ENCODE data around the gene DSCAM.

DNA sequence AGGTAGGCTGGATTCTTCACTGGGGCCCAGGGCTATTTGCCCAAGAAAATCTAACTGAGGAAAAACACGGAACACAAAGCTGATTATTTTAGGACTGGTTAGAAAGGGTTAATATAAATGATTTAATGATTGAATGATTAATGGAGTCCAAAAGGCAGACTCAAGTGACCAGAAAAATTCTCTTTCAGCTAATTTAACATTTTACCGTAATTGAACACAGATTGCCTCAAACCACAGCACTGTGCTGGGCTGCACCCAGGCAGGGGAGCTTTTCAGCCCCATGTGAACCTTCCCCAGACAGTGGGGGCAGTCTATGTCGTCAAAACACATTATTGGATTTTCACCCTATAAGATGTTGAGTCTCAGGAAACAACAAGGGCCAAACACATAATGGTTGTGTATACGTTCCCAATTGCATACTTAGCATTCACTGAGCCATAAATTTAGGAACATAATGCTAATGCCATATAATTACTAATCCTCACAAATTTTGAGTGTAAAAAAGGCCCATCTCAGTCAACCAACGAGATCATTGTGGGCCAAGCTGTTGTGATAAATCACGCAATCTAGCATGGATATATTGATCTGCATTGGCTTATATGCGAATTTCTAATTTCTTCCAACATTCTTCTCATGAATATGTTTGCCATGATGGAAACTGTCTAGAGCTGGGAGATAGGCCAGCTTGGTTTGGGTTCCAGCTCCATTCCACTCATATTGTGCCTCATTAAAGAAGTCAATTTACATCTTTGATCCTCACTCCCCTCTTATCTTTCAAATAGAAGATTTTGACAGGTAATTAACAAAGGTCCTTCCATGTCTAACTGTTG lies 27.7 kb downstream of the DSCAM start:
- TF ChIP-seq EZH2 (IDR thresholded peaks at IDR 0.05; ENCODE audit: insufficient read depth, poor library complexity, severe bottlenecking) = no peak
- TF ChIP-seq EZH2phosphoT487 (IDR thresholded peaks at IDR 0.05; ENCODE audit: insufficient read depth, low read depth) = no peak
